ENCODE measurements around the gene PPARG. TPM values are rescaled to one million over a fixed set of nuclear protein-coding genes. Genes with fewer than 3 reads are reported as not detected.

Gene PPARG
- total RNA-seq, 4 donors from 2014 or later = 9.7 to 17.8 (median 11.7) TPM

DNA sequence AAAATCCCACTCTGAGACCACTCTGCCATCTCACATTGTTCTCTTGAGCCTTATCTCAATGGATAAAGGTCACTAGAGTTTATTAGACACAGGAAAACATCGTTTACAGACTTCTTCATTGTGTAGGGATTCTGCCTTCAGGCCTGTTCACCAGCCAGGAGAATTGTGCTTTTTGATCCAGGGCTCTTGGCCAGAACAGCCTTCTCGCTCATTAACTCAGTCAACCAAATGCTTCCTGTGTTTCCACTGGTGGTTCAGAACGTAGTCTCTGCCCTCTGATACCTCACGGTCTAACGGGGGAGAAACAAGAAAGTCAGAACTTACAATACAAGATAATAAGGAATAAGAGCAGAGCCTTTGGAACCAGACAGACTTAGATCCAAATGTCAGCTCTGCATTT is 141.2 kb downstream of the PPARG start:
- WGBS = 36% methylated on average over 5 of the region's 5 CpGs
- no peak overlapping the region for H3K27ac ChIP-seq
- peaks cover 4% of the 10 kb centered on the region for H3K27me3 ChIP-seq
- H3K9me3 ChIP-seq = no peaks in the 10 kb centered on the region
- peaks cover 7% of the 10 kb centered on the region for H3K4me1 ChIP-seq
- no peak for DNase-seq (ENCODE audit: low spot score in 2 of 2)
- H3K4me3 ChIP-seq = no peak overlapping the region
- H3K36me3 ChIP-seq = no peaks in the 10 kb centered on the region
- TF ChIP-seq, protein P1, sequence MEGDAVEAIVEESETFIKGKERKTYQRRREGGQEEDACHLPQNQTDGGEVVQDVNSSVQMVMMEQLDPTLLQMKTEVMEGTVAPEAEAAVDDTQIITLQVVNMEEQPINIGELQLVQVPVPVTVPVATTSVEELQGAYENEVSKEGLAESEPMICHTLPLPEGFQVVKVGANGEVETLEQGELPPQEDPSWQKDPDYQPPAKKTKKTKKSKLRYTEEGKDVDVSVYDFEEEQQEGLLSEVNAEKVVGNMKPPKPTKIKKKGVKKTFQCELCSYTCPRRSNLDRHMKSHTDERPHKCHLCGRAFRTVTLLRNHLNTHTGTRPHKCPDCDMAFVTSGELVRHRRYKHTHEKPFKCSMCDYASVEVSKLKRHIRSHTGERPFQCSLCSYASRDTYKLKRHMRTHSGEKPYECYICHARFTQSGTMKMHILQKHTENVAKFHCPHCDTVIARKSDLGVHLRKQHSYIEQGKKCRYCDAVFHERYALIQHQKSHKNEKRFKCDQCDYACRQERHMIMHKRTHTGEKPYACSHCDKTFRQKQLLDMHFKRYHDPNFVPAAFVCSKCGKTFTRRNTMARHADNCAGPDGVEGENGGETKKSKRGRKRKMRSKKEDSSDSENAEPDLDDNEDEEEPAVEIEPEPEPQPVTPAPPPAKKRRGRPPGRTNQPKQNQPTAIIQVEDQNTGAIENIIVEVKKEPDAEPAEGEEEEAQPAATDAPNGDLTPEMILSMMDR (IDR thresholded peaks at IDR 0.05) = no peak
- no peak for TF ChIP-seq EP300 (IDR thresholded peaks at IDR 0.05)
- no peak for TF ChIP-seq POLR2A (IDR thresholded peaks at IDR 0.05)
- no peak for TF ChIP-seq POLR2AphosphoS5 (IDR thresholded peaks at IDR 0.05)

DNA sequence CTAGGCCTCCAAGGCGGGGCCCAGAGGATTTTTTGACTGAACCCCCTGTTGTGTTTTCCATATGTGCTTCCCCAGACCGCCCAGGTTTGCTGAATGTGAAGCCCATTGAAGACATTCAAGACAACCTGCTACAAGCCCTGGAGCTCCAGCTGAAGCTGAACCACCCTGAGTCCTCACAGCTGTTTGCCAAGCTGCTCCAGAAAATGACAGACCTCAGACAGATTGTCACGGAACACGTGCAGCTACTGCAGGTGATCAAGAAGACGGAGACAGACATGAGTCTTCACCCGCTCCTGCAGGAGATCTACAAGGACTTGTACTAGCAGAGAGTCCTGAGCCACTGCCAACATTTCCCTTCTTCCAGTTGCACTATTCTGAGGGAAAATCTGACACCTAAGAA is 145.0 kb downstream of the PPARG start:
- WGBS = 89% methylated on average over 6 of the region's 6 CpGs
- Histone ChIP-seq H3K4me3 (no peak overlapping the region), H3K4me1 (peaks cover 7% of the 10 kb centered on the region), H3K36me3 (no peaks in the 10 kb centered on the region), H3K9me3 (no peaks in the 10 kb centered on the region), H3K27ac (no peak overlapping the region), H3K27me3 (no peaks in the 10 kb centered on the region)
- TF ChIP-seq POLR2AphosphoS5 (IDR thresholded peaks at IDR 0.05) (no peak), POLR2A (IDR thresholded peaks at IDR 0.05) (no peak), EP300 (IDR thresholded peaks at IDR 0.05) (no peak)
- TF ChIP-seq, protein P1 (IDR thresholded peaks at IDR 0.05) = no peak
- no peak for DNase-seq (ENCODE audit: low spot score in 2 of 2)

DNA sequence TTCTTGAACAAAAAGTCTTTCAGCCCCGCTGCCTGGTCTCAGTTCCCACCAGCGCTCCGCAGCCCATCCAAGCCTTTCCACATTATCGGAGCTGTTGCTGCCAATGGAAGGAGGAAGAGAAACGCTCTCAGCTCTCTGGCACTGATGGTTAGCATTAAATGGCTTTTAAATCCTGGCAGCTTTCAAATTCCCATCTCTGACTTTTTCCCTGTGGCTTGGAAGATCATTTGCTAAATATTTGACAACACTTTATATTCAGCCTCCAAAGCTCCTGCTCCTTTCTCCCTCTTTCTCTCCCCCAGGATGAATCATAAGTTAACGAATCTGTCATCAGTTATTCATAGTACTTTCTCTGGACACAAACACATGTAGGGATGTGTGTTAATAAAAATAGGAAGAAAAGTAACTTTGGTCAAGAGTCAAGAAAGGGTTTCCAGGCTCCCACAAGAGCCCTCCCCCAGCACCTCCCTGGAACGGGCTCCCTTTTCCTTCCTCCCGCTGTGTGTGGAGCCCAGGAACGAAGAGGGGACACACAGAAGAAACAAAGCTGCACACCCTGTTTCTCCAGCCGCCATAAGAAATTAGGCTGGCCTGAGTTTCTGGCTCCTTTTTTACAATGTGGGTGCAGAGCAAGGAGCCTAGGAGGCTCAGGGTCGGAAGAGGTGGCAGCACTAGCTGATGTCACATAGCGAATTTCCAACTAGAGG is 147.8 kb downstream of the PPARG start:
- DNase-seq (ENCODE audit: low spot score in 2 of 2) = no peak
- H3K4me3 ChIP-seq = no peak overlapping the region

DNA sequence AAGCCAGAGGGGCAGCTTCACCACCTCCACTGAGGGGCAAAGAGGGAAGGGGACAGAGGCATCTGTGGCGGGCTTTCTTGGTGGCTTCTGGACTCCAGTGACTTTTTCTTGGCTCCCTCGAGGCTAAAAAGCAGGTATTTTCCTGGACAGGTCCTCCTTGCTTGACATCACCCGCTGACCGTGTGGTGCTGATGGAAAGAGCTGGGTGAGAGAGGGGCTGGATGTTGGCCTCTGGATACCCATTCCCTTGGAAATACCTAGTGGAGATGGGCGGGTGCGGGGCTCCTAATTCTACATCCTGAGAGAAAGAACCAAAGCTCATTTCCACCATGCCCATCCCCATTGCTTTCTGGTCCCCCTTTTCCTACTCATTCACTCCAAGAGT is 148.3 kb downstream of the PPARG start:
- no peak for DNase-seq (ENCODE audit: low spot score in 2 of 2)
- Histone ChIP-seq H3K36me3 (no peaks in the 10 kb centered on the region), H3K4me3 (no peak overlapping the region), H3K27me3 (peaks cover 8% of the 10 kb centered on the region), H3K27ac (peak overlapping the region; percentile 58), H3K4me1 (no peaks in the 10 kb centered on the region), H3K9me3 (no peaks in the 10 kb centered on the region)
- 87% methylated on average over 6 of the region's 6 CpGs for WGBS
- TF ChIP-seq, protein P1 (IDR thresholded peaks at IDR 0.05) = no peak
- TF ChIP-seq POLR2AphosphoS5 (IDR thresholded peaks at IDR 0.05) (no peak), POLR2A (IDR thresholded peaks at IDR 0.05) (no peak), EP300 (IDR thresholded peaks at IDR 0.05) (no peak)

More for the DNA sequence above, 147.8 kb downstream of the PPARG start:
- no peaks in the 10 kb centered on the region for H3K4me1 ChIP-seq
- 49% methylated on average over 12 of the region's 12 CpGs for WGBS
- H3K36me3 ChIP-seq = no peaks in the 10 kb centered on the region
- TF ChIP-seq POLR2AphosphoS5 (IDR thresholded peaks at IDR 0.05) (no peak), POLR2A (IDR thresholded peaks at IDR 0.05) (no peak)
- peaks cover 3% of the 10 kb centered on the region for H3K27me3 ChIP-seq
- H3K9me3 ChIP-seq = no peaks in the 10 kb centered on the region
- peak overlapping the region; percentile 58 for H3K27ac ChIP-seq

DNA sequence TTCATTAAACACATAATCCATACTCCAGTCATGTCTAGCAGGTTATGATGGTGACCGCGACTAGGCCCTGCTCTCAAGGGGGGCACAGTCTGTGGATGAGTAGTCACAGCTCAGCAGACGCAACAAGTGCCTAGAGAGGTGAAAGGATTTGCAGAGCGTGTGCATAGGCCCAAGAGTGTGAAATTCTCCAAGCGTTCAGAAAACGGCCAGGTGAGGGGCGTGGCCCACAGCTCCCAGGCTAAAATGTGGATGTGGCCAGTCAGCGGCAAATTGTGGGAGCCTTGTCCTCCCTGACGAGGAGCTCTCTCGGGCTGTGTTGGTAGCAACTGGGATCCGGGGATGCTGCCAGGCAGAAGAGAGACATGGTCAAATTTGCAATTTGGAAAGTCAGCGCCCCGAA is 149.0 kb downstream of the PPARG start:
- 98% methylated on average over 13 of the region's 13 CpGs for WGBS
- no peak for DNase-seq (ENCODE audit: low spot score in 2 of 2)
- TF ChIP-seq POLR2AphosphoS5 (IDR thresholded peaks at IDR 0.05) (no peak), POLR2A (IDR thresholded peaks at IDR 0.05) (no peak), EP300 (IDR thresholded peaks at IDR 0.05) (no peak)
- TF ChIP-seq, protein P1 (IDR thresholded peaks at IDR 0.05) = no peak

More for the DNA sequence above, 149.0 kb downstream of the PPARG start:
- Histone ChIP-seq H3K36me3 (no peaks in the 10 kb centered on the region), H3K4me1 (no peaks in the 10 kb centered on the region), H3K4me3 (no peak overlapping the region), H3K9me3 (no peaks in the 10 kb centered on the region), H3K27ac (no peak overlapping the region), H3K27me3 (peaks cover 15% of the 10 kb centered on the region)

Data from suprapubic skin (tissue), 4 donors.